Measurements from ENCODE around the gene ERP27. TPM values are rescaled to one million over a fixed set of nuclear protein-coding genes. Genes with fewer than 3 reads are reported as not detected.

The ERP27 gene
- polyA plus RNA-seq, 1 of the 3 experiments (the other 2 are of a cell fraction): 0.64 TPM

- Histone ChIP-seq H3K9me2 (no peaks in the 10 kb centered on the region), H3K4me1 (ENCODE audit: control insufficient read depth in 1 of 2, insufficient read depth in 2 of 2, low read depth in 1 of 2, low read length in 1 of 2) (peaks cover 7 to 65% of the 10 kb centered on the region in 2 experiments), H2AFZ (ENCODE audit: low read depth) (no peak overlapping the region), H3K9me3 (no peaks in the 10 kb centered on the region), H3K4me3 (ENCODE audit: low read depth in 2 of 2, low read length in 1 of 2) (no peak overlapping the region), H3K4me2 (no peak overlapping the region; the same call in 1 of the 2 replicates), H3K27me3 (ENCODE audit: insufficient read depth) (no peaks in the 10 kb centered on the region), H3K27ac (ENCODE audit: low read depth in 2 of 2, low read length in 1 of 2) (peak overlapping the region in 1 of 2 experiments; percentile 99; a peak in 2 of 4 replicates), H3K79me2 (ENCODE audit: insufficient read depth) (peaks cover 91% of the 10 kb centered on the region), H3F3A (replicated peaks; ENCODE audit: insufficient read depth) (peaks cover 38% of the 10 kb centered on the region), H4K20me1 (ENCODE audit: insufficient read depth) (no peaks in the 10 kb centered on the region), H3K9ac (no peak overlapping the region), H3K36me3 (replicated peaks in 1 of 2; ENCODE audit: control insufficient read depth in 1 of 2, insufficient read depth in 2 of 2, low read length in 1 of 2) (peaks cover 3 to 13% of the 10 kb centered on the region in 2 experiments)
- ChIA-PET CTCF (interaction anchor here (0.6 kb wide), 1 partner anchor 1740 kb away, joined by 3 read pairs; no protein-coding TSS in a partner anchor), POLR2A (no interaction called here)
- no peak for DNase-seq
- TF ChIP-seq MEF2A (IDR thresholded peaks at IDR 0.05; ENCODE audit: borderline replicate concordance, low read depth) (no peak), TEAD4 (IDR thresholded peaks at IDR 0.05; ENCODE audit: borderline replicate concordance, insufficient read depth) (no peak), TAF1 (IDR thresholded peaks at IDR 0.05; ENCODE audit: borderline replicate concordance, low read depth, low read length) (no peak), SMC3 (IDR thresholded peaks at IDR 0.05; ENCODE audit: low read depth, low read length) (no peak), USF2 (IDR thresholded peaks at IDR 0.05; ENCODE audit: borderline replicate concordance, low read depth, low read length) (no peak), EP300 (IDR thresholded peaks at IDR 0.05; ENCODE audit: borderline replicate concordance in 1 of 2, low read depth in 1 of 2, low read length in 1 of 2) (no peak), GABPA (IDR thresholded peaks at IDR 0.05; ENCODE audit: low read depth) (no peak), FOSL2 (IDR thresholded peaks at IDR 0.05; ENCODE audit: borderline replicate concordance, low read depth) (no peak), RCOR1 (IDR thresholded peaks at IDR 0.05; ENCODE audit: low read length) (no peak), RAD21 (IDR thresholded peaks at IDR 0.05; ENCODE audit: low read length) (no peak)
- TF ChIP-seq, protein P1, sequence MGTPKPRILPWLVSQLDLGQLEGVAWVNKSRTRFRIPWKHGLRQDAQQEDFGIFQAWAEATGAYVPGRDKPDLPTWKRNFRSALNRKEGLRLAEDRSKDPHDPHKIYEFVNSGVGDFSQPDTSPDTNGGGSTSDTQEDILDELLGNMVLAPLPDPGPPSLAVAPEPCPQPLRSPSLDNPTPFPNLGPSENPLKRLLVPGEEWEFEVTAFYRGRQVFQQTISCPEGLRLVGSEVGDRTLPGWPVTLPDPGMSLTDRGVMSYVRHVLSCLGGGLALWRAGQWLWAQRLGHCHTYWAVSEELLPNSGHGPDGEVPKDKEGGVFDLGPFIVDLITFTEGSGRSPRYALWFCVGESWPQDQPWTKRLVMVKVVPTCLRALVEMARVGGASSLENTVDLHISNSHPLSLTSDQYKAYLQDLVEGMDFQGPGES (IDR thresholded peaks at IDR 0.05; ENCODE audit: low read depth, low read length): no peak
- TF ChIP-seq, protein P2, sequence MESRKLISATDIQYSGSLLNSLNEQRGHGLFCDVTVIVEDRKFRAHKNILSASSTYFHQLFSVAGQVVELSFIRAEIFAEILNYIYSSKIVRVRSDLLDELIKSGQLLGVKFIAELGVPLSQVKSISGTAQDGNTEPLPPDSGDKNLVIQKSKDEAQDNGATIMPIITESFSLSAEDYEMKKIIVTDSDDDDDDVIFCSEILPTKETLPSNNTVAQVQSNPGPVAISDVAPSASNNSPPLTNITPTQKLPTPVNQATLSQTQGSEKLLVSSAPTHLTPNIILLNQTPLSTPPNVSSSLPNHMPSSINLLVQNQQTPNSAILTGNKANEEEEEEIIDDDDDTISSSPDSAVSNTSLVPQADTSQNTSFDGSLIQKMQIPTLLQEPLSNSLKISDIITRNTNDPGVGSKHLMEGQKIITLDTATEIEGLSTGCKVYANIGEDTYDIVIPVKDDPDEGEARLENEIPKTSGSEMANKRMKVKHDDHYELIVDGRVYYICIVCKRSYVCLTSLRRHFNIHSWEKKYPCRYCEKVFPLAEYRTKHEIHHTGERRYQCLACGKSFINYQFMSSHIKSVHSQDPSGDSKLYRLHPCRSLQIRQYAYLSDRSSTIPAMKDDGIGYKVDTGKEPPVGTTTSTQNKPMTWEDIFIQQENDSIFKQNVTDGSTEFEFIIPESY (IDR thresholded peaks at IDR 0.05; ENCODE audit: borderline replicate concordance, low read depth): no peak
- WGBS (ENCODE audit: low lambda C conversion rate): 58% methylated on average over 4 of the region's 4 CpGs
Observed at GRCh38 chr12:14954269-14954668, 15.9 kb upstream of the ERP27 start.

- Histone ChIP-seq H3K4me2 (0 out of 2 replicates have a peak overlapping the region, but pooled peaks have one; percentile 59), H3K79me2 (ENCODE audit: insufficient read depth) (peaks cover 89% of the 10 kb centered on the region), H3K27ac (ENCODE audit: low read depth in 2 of 2, low read length in 1 of 2) (peak overlapping the region in 1 of 2 experiments; percentile 99; a peak in 2 of 4 replicates), H4K20me1 (ENCODE audit: insufficient read depth) (no peaks in the 10 kb centered on the region), H3K9ac (peak overlapping the region; percentile 64; the same call in 1 of the 2 replicates), H3K27me3 (ENCODE audit: insufficient read depth) (no peaks in the 10 kb centered on the region), H2AFZ (ENCODE audit: low read depth) (no peak overlapping the region), H3F3A (replicated peaks; ENCODE audit: insufficient read depth) (peaks cover 33% of the 10 kb centered on the region), H3K4me1 (ENCODE audit: control insufficient read depth in 1 of 2, insufficient read depth in 2 of 2, low read depth in 1 of 2, low read length in 1 of 2) (peaks cover 7 to 67% of the 10 kb centered on the region in 2 experiments), H3K9me2 (no peaks in the 10 kb centered on the region), H3K4me3 (ENCODE audit: low read depth in 2 of 2, low read length in 1 of 2) (no peak overlapping the region), H3K36me3 (replicated peaks in 1 of 2; ENCODE audit: control insufficient read depth in 1 of 2, insufficient read depth in 2 of 2, low read length in 1 of 2) (peaks cover 3 to 16% of the 10 kb centered on the region in 2 experiments), H3K9me3 (no peaks in the 10 kb centered on the region)
- CTCF ChIA-PET: interaction anchor here (0.6 to 1.0 kb wide), 2 partner anchors 51 to 1740 kb away, joined by 3 read pairs; no protein-coding TSS in a partner anchor
- 41% methylated on average over 1 of the region's 1 CpG for WGBS (ENCODE audit: low lambda C conversion rate)
- DNase-seq: no peak
- POLR2A ChIA-PET: no interaction called here
- TF ChIP-seq, protein P3, sequence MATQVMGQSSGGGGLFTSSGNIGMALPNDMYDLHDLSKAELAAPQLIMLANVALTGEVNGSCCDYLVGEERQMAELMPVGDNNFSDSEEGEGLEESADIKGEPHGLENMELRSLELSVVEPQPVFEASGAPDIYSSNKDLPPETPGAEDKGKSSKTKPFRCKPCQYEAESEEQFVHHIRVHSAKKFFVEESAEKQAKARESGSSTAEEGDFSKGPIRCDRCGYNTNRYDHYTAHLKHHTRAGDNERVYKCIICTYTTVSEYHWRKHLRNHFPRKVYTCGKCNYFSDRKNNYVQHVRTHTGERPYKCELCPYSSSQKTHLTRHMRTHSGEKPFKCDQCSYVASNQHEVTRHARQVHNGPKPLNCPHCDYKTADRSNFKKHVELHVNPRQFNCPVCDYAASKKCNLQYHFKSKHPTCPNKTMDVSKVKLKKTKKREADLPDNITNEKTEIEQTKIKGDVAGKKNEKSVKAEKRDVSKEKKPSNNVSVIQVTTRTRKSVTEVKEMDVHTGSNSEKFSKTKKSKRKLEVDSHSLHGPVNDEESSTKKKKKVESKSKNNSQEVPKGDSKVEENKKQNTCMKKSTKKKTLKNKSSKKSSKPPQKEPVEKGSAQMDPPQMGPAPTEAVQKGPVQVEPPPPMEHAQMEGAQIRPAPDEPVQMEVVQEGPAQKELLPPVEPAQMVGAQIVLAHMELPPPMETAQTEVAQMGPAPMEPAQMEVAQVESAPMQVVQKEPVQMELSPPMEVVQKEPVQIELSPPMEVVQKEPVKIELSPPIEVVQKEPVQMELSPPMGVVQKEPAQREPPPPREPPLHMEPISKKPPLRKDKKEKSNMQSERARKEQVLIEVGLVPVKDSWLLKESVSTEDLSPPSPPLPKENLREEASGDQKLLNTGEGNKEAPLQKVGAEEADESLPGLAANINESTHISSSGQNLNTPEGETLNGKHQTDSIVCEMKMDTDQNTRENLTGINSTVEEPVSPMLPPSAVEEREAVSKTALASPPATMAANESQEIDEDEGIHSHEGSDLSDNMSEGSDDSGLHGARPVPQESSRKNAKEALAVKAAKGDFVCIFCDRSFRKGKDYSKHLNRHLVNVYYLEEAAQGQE (IDR thresholded peaks at IDR 0.05; ENCODE audit: low read depth, low read length): no peak
- TF ChIP-seq CHD2 (IDR thresholded peaks at IDR 0.05; ENCODE audit: low read length, partially characterized antibody): no peak
- no peak for TF ChIP-seq SIN3A (IDR thresholded peaks at IDR 0.05; ENCODE audit: borderline replicate concordance, low read depth, low read length)
- TF ChIP-seq, protein P4, sequence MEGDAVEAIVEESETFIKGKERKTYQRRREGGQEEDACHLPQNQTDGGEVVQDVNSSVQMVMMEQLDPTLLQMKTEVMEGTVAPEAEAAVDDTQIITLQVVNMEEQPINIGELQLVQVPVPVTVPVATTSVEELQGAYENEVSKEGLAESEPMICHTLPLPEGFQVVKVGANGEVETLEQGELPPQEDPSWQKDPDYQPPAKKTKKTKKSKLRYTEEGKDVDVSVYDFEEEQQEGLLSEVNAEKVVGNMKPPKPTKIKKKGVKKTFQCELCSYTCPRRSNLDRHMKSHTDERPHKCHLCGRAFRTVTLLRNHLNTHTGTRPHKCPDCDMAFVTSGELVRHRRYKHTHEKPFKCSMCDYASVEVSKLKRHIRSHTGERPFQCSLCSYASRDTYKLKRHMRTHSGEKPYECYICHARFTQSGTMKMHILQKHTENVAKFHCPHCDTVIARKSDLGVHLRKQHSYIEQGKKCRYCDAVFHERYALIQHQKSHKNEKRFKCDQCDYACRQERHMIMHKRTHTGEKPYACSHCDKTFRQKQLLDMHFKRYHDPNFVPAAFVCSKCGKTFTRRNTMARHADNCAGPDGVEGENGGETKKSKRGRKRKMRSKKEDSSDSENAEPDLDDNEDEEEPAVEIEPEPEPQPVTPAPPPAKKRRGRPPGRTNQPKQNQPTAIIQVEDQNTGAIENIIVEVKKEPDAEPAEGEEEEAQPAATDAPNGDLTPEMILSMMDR (IDR thresholded peaks at IDR 0.05): no peak
- no peak for TF ChIP-seq FOXM1 (IDR thresholded peaks at IDR 0.05; ENCODE audit: low read depth)
- no peak for TF ChIP-seq RFX5 (IDR thresholded peaks at IDR 0.05; ENCODE audit: low read length)
Observed at GRCh38 chr12:14953752-14954151, 15.4 kb upstream of the ERP27 start.
